Stimulated activated naive CD8-positive, alpha-beta T cell treated with anti-CD3 and anti-CD28 coated beads, Interleukin-15, Interleukin-2, amounts not matched to agents 100 ng/mL and 50 ng/mL, for 24 hours (primary cell): Measurements from ENCODE around the gene PDE4D.

Experiments used
- H3K27ac Mint-ChIP-seq: one replicate; pipeline ENCODE4 v1.8.0; 2021; ENCODE audit warnings: mild to moderate bottlenecking, mixed read lengths
- H3K27me3 Mint-ChIP-seq: one replicate; pipeline ENCODE4 v1.8.0; 2021; ENCODE audit warnings: mixed read lengths
- H3K36me3 Mint-ChIP-seq: one replicate; pipeline ENCODE4 v1.8.0; 2021; ENCODE audit warnings: low read depth, mixed read lengths
- H3K4me1 Mint-ChIP-seq: one replicate; pipeline ENCODE4 v1.8.0; 2021; ENCODE audit warnings: low read depth, mixed read lengths
- H3K4me3 Mint-ChIP-seq: one replicate; pipeline ENCODE4 v1.8.0; 2021; ENCODE audit warnings: mild to moderate bottlenecking, mixed read lengths
- H3K9me3 Mint-ChIP-seq: one replicate; pipeline ENCODE4 v1.8.0; 2021; ENCODE audit warnings: mixed read lengths

Gene PDE4D

GRCh38 chr5:59893429-59894227 is at the start of gene PDE4D:
TSS of gene PDE4D (minus strand) at chr5:59893726.
- H3K27me3 Mint-ChIP-seq: peaks cover 55% of the 10 kb centered on the region
- peaks cover 6% of the 10 kb centered on the region for H3K36me3 Mint-ChIP-seq
- no peaks in the 10 kb centered on the region for H3K4me1 Mint-ChIP-seq
- H3K9me3 Mint-ChIP-seq: no peaks in the 10 kb centered on the region
- H3K4me3 Mint-ChIP-seq: no peak within 1 kb of the TSS
- no peak within 1 kb of the TSS for H3K27ac Mint-ChIP-seq

- H3K9me3 Mint-ChIP-seq: peaks cover 5% of the 10 kb centered on the region
- no peaks in the 10 kb centered on the region for H3K27me3 Mint-ChIP-seq
- H3K4me1 Mint-ChIP-seq: no peaks in the 10 kb centered on the region
- no peak overlapping the region for H3K4me3 Mint-ChIP-seq
- H3K36me3 Mint-ChIP-seq: no peaks in the 10 kb centered on the region
- H3K27ac Mint-ChIP-seq: no peak overlapping the region
These were observed 44.1 kb upstream of the PDE4D start for GRCh38 chr5:59937633-59938032.

GRCh38 chr5:59923465-59923864 is 29.9 kb upstream of the PDE4D start:
- H3K4me3 Mint-ChIP-seq: no peak overlapping the region
- no peaks in the 10 kb centered on the region for H3K9me3 Mint-ChIP-seq
- no peak overlapping the region for H3K27ac Mint-ChIP-seq
- H3K27me3 Mint-ChIP-seq: no peaks in the 10 kb centered on the region
- H3K36me3 Mint-ChIP-seq: no peaks in the 10 kb centered on the region
- H3K4me1 Mint-ChIP-seq: no peaks in the 10 kb centered on the region

GRCh38 chr5:59922220-59922619 is 28.7 kb upstream of the PDE4D start:
- Mint-ChIP-seq H3K27ac (no peak overlapping the region), H3K27me3 (no peaks in the 10 kb centered on the region), H3K9me3 (no peaks in the 10 kb centered on the region), H3K4me3 (no peak overlapping the region), H3K4me1 (no peaks in the 10 kb centered on the region), H3K36me3 (no peaks in the 10 kb centered on the region)

GRCh38 chr5:59921816-59922215 is 28.3 kb upstream of the PDE4D start:
- Mint-ChIP-seq H3K4me3 (no peak overlapping the region), H3K36me3 (no peaks in the 10 kb centered on the region), H3K27me3 (no peaks in the 10 kb centered on the region), H3K27ac (no peak overlapping the region), H3K9me3 (no peaks in the 10 kb centered on the region), H3K4me1 (no peaks in the 10 kb centered on the region)

GRCh38 chr5:59919484-59919883 is 26.0 kb upstream of the PDE4D start:
- Mint-ChIP-seq H3K27me3 (no peaks in the 10 kb centered on the region), H3K4me3 (no peak overlapping the region), H3K27ac (no peak overlapping the region), H3K36me3 (no peaks in the 10 kb centered on the region), H3K9me3 (peaks cover 3% of the 10 kb centered on the region), H3K4me1 (no peaks in the 10 kb centered on the region)

GRCh38 chr5:59917121-59917520 is 23.6 kb upstream of the PDE4D start:
- no peaks in the 10 kb centered on the region for H3K4me1 Mint-ChIP-seq
- H3K4me3 Mint-ChIP-seq: no peak overlapping the region
- H3K36me3 Mint-ChIP-seq: no peaks in the 10 kb centered on the region
- no peaks in the 10 kb centered on the region for H3K27me3 Mint-ChIP-seq
- peaks cover 3% of the 10 kb centered on the region for H3K9me3 Mint-ChIP-seq
- no peak overlapping the region for H3K27ac Mint-ChIP-seq

GRCh38 chr5:59905188-59905587 is 11.7 kb upstream of the PDE4D start:
- no peak overlapping the region for H3K4me3 Mint-ChIP-seq
- H3K27me3 Mint-ChIP-seq: no peaks in the 10 kb centered on the region
- no peaks in the 10 kb centered on the region for H3K36me3 Mint-ChIP-seq
- peaks cover 9% of the 10 kb centered on the region for H3K9me3 Mint-ChIP-seq
- no peaks in the 10 kb centered on the region for H3K4me1 Mint-ChIP-seq
- H3K27ac Mint-ChIP-seq: no peak overlapping the region

- peaks cover 6% of the 10 kb centered on the region for H3K36me3 Mint-ChIP-seq
These were observed 3.5 kb upstream of the PDE4D start for GRCh38 chr5:59897075-59897474.

GRCh38 chr5:59891962-59892643 is 1.4 kb downstream of the PDE4D start:
- Mint-ChIP-seq H3K27ac (no peak overlapping the region), H3K4me3 (no peak overlapping the region), H3K27me3 (peaks cover 53% of the 10 kb centered on the region), H3K36me3 (peaks cover 6% of the 10 kb centered on the region), H3K9me3 (no peaks in the 10 kb centered on the region), H3K4me1 (no peaks in the 10 kb centered on the region)

More at GRCh38 chr5:59897075-59897474, 3.5 kb upstream of the PDE4D start:
- Mint-ChIP-seq H3K27me3 (peaks cover 42% of the 10 kb centered on the region), H3K4me1 (no peaks in the 10 kb centered on the region), H3K27ac (no peak overlapping the region), H3K4me3 (no peak overlapping the region), H3K9me3 (no peaks in the 10 kb centered on the region)

- no peak overlapping the region for H3K4me3 Mint-ChIP-seq
- H3K9me3 Mint-ChIP-seq: peaks cover 4% of the 10 kb centered on the region
- H3K4me1 Mint-ChIP-seq: no peaks in the 10 kb centered on the region
- no peaks in the 10 kb centered on the region for H3K36me3 Mint-ChIP-seq
- H3K27me3 Mint-ChIP-seq: peaks cover 20% of the 10 kb centered on the region
- no peak overlapping the region for H3K27ac Mint-ChIP-seq
These were observed 6.3 kb downstream of the PDE4D start for GRCh38 chr5:59887274-59887673.

GRCh38 chr5:59874675-59875074 is 18.9 kb downstream of the PDE4D start:
- H3K36me3 Mint-ChIP-seq: no peaks in the 10 kb centered on the region
- H3K4me3 Mint-ChIP-seq: no peak overlapping the region
- no peak overlapping the region for H3K27ac Mint-ChIP-seq
- no peaks in the 10 kb centered on the region for H3K9me3 Mint-ChIP-seq
- no peaks in the 10 kb centered on the region for H3K4me1 Mint-ChIP-seq
- no peaks in the 10 kb centered on the region for H3K27me3 Mint-ChIP-seq

GRCh38 chr5:59873113-59873512 is 20.4 kb downstream of the PDE4D start:
- Mint-ChIP-seq H3K36me3 (no peaks in the 10 kb centered on the region), H3K4me1 (no peaks in the 10 kb centered on the region), H3K27me3 (no peaks in the 10 kb centered on the region), H3K27ac (no peak overlapping the region), H3K9me3 (no peaks in the 10 kb centered on the region), H3K4me3 (no peak overlapping the region)

- Mint-ChIP-seq H3K4me1 (no peaks in the 10 kb centered on the region), H3K36me3 (no peaks in the 10 kb centered on the region), H3K27ac (no peak overlapping the region), H3K4me3 (no peak overlapping the region), H3K27me3 (peaks cover 4% of the 10 kb centered on the region), H3K9me3 (no peaks in the 10 kb centered on the region)
These were observed 26.9 kb downstream of the PDE4D start for GRCh38 chr5:59866661-59867060.

GRCh38 chr5:59864718-59865117 is 28.8 kb downstream of the PDE4D start:
- Mint-ChIP-seq H3K27me3 (peaks cover 4% of the 10 kb centered on the region), H3K36me3 (no peaks in the 10 kb centered on the region), H3K4me3 (no peak overlapping the region), H3K4me1 (no peaks in the 10 kb centered on the region), H3K9me3 (no peaks in the 10 kb centered on the region), H3K27ac (no peak overlapping the region)
